HG02571 (cell line): Measurements from ENCODE around the gene ST6GALNAC6.
A peak's percentile ranks its signal among the peaks of the same experiment; 100 is the strongest.

Experiments used
- ATAC-seq: cut with Tn5 transposase; IDR thresholded peaks from one replicate; pipeline ENCODE4 v1.9.1; 2021; ENCODE audit warnings: mild to moderate bottlenecking, moderate library complexity; ENCODE audit not compliant: unreplicated experiment

ST6GALNAC6 gene

GRCh38 chr9:127934986-127935385, 35.6 kb upstream of the ST6GALNAC6 start:
- no peak for ATAC-seq

- no peak for ATAC-seq
These were observed 34.8 kb upstream of the ST6GALNAC6 start for GRCh38 chr9:127934248-127934647.

- ATAC-seq = peak; percentile 13
These were observed 31.9 kb upstream of the ST6GALNAC6 start for GRCh38 chr9:127931092-127931881.

GRCh38 chr9:127930231-127931091, 31.1 kb upstream of the ST6GALNAC6 start, which contains the start of gene PIP5KL1:
Gene PIP5KL1 (minus strand): TSS chr9:127930777. CDS start chr9:127930752, 25 bp downstream.
- peak; percentile 71 for ATAC-seq

GRCh38 chr9:127929625-127929979, 30.2 kb upstream of the ST6GALNAC6 start:
- no peak for ATAC-seq

- no peak for ATAC-seq
These were observed 29.5 kb upstream of the ST6GALNAC6 start for GRCh38 chr9:127928676-127929624.

GRCh38 chr9:127927988-127928675, 28.7 kb upstream of the ST6GALNAC6 start:
- ATAC-seq = no peak

- no peak for ATAC-seq
These were observed 28.0 kb upstream of the ST6GALNAC6 start for GRCh38 chr9:127927201-127927987.

GRCh38 chr9:127926906-127927200, 27.4 kb upstream of the ST6GALNAC6 start:
- no peak for ATAC-seq

- ATAC-seq = no peak
These were observed 26.8 kb upstream of the ST6GALNAC6 start for GRCh38 chr9:127925959-127926905.

GRCh38 chr9:127924736-127925444, 25.5 kb upstream of the ST6GALNAC6 start:
- no peak for ATAC-seq

GRCh38 chr9:127923771-127924170, 24.4 kb upstream of the ST6GALNAC6 start:
- no peak for ATAC-seq

- no peak for ATAC-seq
These were observed 23.6 kb upstream of the ST6GALNAC6 start for GRCh38 chr9:127923046-127923445.

GRCh38 chr9:127921557-127922120, 22.2 kb upstream of the ST6GALNAC6 start:
- no peak for ATAC-seq

- no peak for ATAC-seq
These were observed 21.4 kb upstream of the ST6GALNAC6 start for GRCh38 chr9:127920794-127921193.

GRCh38 chr9:127919253-127919815, 19.9 kb upstream of the ST6GALNAC6 start:
- no peak for ATAC-seq
